ENCODE measurements around the gene SPOCK1. TPM values are rescaled to one million over a fixed set of nuclear protein-coding genes. Genes with fewer than 3 reads are reported as not detected.

SPOCK1 gene
- total and polyA plus RNA-seq, 4 donors: 0.07 to 0.18 (median 0.17) TPM; not detected in 1

GRCh38 chr5:137333928-137334327, 165.2 kb downstream of the SPOCK1 start:
- DNase-seq (ENCODE audit: low spot score): no peak
- no peak overlapping the region for H3K9ac ChIP-seq (ENCODE audit: low read depth in 1 of 2, low read length in 2 of 2)
- WGBS: 78% methylated on average over 3 of the region's 3 CpGs
- TF ChIP-seq TAF1 (conservative IDR thresholded peaks at IDR 0.05) (no peak), NR2F2 (IDR thresholded peaks at IDR 0.05) (no peak), JUND (IDR thresholded peaks at IDR 0.05) (no peak), HNF4G (IDR thresholded peaks at IDR 0.05) (no peak), CTCF (IDR thresholded peaks at IDR 0.05; ENCODE audit: low read depth, low read length, missing input control) (no peak), REST (IDR thresholded peaks at IDR 0.05) (no peak), EGR1 (IDR thresholded peaks at IDR 0.05; ENCODE audit: low read depth in 2 of 2) (no peak), ZBTB33 (IDR thresholded peaks at IDR 0.05) (no peak), FOXA1 (IDR thresholded peaks at IDR 0.05) (no peak), RAD21 (IDR thresholded peaks at IDR 0.05) (no peak), RXRA (IDR thresholded peaks at IDR 0.05) (no peak), GABPA (IDR thresholded peaks at IDR 0.05 in 1 of 2, conservative IDR thresholded peaks at IDR 0.05 in 1 of 2) (no peak), MAX (IDR thresholded peaks at IDR 0.05) (no peak), FOXA2 (IDR thresholded peaks at IDR 0.05) (no peak)
- TF ChIP-seq, protein P1, sequence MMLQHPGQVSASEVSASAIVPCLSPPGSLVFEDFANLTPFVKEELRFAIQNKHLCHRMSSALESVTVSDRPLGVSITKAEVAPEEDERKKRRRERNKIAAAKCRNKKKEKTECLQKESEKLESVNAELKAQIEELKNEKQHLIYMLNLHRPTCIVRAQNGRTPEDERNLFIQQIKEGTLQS (IDR thresholded peaks at IDR 0.05): no peak
- no peaks in the 10 kb centered on the region for H3K9me3 ChIP-seq (ENCODE audit: control insufficient read depth in 4 of 4, low read length in 3 of 4)
- no peak overlapping the region for H3K4me3 ChIP-seq (ENCODE audit: low read depth in 1 of 3, low read length in 3 of 3)
- H3K27me3 ChIP-seq (ENCODE audit: control insufficient read depth in 4 of 4, insufficient read depth in 4 of 4, low read length in 3 of 4): no peaks in the 10 kb centered on the region
- no peaks in the 10 kb centered on the region for H3K4me1 ChIP-seq (ENCODE audit: control insufficient read depth in 4 of 4, insufficient read depth in 4 of 4, low read length in 3 of 4)
- H3K27ac ChIP-seq (ENCODE audit: low read depth in 1 of 2, low read length in 2 of 2): no peak overlapping the region
- H3K36me3 ChIP-seq (ENCODE audit: control insufficient read depth in 4 of 4, insufficient read depth in 3 of 4, low read depth in 1 of 4, low read length in 3 of 4): no peaks in the 10 kb centered on the region

- no peak overlapping the region for H3K27ac ChIP-seq (ENCODE audit: low read depth in 1 of 2, low read length in 2 of 2)
- 83% methylated on average over 4 of the region's 4 CpGs for WGBS
- no peak for DNase-seq (ENCODE audit: low spot score)
- no peaks in the 10 kb centered on the region for H3K36me3 ChIP-seq (ENCODE audit: control insufficient read depth in 4 of 4, insufficient read depth in 3 of 4, low read depth in 1 of 4, low read length in 3 of 4)
- H3K4me3 ChIP-seq (ENCODE audit: low read depth in 1 of 3, low read length in 3 of 3): no peak overlapping the region
- no peak overlapping the region for H3K9ac ChIP-seq (ENCODE audit: low read depth in 1 of 2, low read length in 2 of 2)
- no peaks in the 10 kb centered on the region for H3K4me1 ChIP-seq (ENCODE audit: control insufficient read depth in 4 of 4, insufficient read depth in 4 of 4, low read length in 3 of 4)
- H3K27me3 ChIP-seq (ENCODE audit: control insufficient read depth in 4 of 4, insufficient read depth in 4 of 4, low read length in 3 of 4): no peaks in the 10 kb centered on the region
- no peak for TF ChIP-seq HNF4A (conservative IDR thresholded peaks at IDR 0.05)
- no peak for TF ChIP-seq NR2F2 (IDR thresholded peaks at IDR 0.05)
- TF ChIP-seq, protein P1 (IDR thresholded peaks at IDR 0.05): no peak
- TF ChIP-seq JUND (IDR thresholded peaks at IDR 0.05): no peak
- no peak for TF ChIP-seq TAF1 (conservative IDR thresholded peaks at IDR 0.05)
- TF ChIP-seq FOXA1 (IDR thresholded peaks at IDR 0.05): no peak
- TF ChIP-seq CTCF (IDR thresholded peaks at IDR 0.05; ENCODE audit: low read depth, low read length, missing input control): no peak
- TF ChIP-seq HNF4G (IDR thresholded peaks at IDR 0.05): no peak
- no peak for TF ChIP-seq EGR1 (IDR thresholded peaks at IDR 0.05; ENCODE audit: low read depth in 2 of 2)
- TF ChIP-seq SP1 (IDR thresholded peaks at IDR 0.05): no peak
- no peak for TF ChIP-seq YY1 (IDR thresholded peaks at IDR 0.05)
- no peaks in the 10 kb centered on the region for H3K9me3 ChIP-seq (ENCODE audit: control insufficient read depth in 4 of 4, low read length in 3 of 4)
Observed at GRCh38 chr5:137333475-137333874, 165.7 kb downstream of the SPOCK1 start.
